Endothelial cell of umbilical vein (primary cell): Measurements from ENCODE around the gene CDH23. TPM values are rescaled to one million over a fixed set of nuclear protein-coding genes. Genes with fewer than 3 reads are reported as not detected.

Experiments
- BruUV-seq: library from RNA; stranded (reverse); fragments of 400-500 nt; replicated peaks from 2 replicates; lab custom pipeline; 2021; lab: Mats Ljungman, UMichigan
- CTCF ChIA-PET: fragments of 300-600, 350-600 bp; sonication (Branson Sonifier 250); formaldehyde crosslinking; loops from one replicate; lab custom pipeline; 2021; ENCODE audit warnings: antibody characterized with exemption, inconsistent platforms; lab: Charles Lee
- POLR2A ChIA-PET: fragments of 300-600, 350-600 bp; sonication (Branson Sonifier 250); formaldehyde crosslinking; loops from one replicate; lab custom pipeline; 2021; ENCODE audit warnings: antibody characterized with exemption, inconsistent platforms; lab: Charles Lee
- DNase-seq: peaks from one replicate; pipeline ENCODE4 v3.0.0-alpha.2; 2011; ENCODE audit warnings: low read depth, low spot score
- FAIRE-seq: peaks from 2 replicates; lab custom pipeline; 2011; peaks lifted over from hg19 to GRCh38; lab: Jason Lieb, UNC
- H2AFZ ChIP-seq: 2 replicates; pipeline ENCODE4 v1.6.0; 2012; ENCODE audit warnings: low read depth, low read length, control low read depth, inconsistent platforms
- H3K27ac ChIP-seq: 2 replicates; pipeline ENCODE4 v1.5.1; 2011; ENCODE audit warnings: low read depth, mild to moderate bottlenecking, control low read depth, low read length, moderate library complexity; ENCODE audit not compliant: insufficient read depth
- H3K27me3 ChIP-seq, 2 experiments: 2 replicates each; pipeline versions ENCODE4 v1.6.0 to v1.6.1; 2011; ENCODE audit warnings: low read length in 2 of 2, mixed read lengths in 1 of 2; ENCODE audit not compliant: control insufficient read depth in 2 of 2, insufficient read depth in 2 of 2
- H3K36me3 ChIP-seq, 2 experiments: 2 replicates in 1 of 2; 3 replicates in 1 of 2; pipeline ENCODE4 v1.5.1; 2011; ENCODE audit warnings: low read length in 2 of 2, mild to moderate bottlenecking in 1 of 2, moderate library complexity in 1 of 2; ENCODE audit not compliant: control insufficient read depth in 2 of 2, insufficient read depth in 2 of 2; ENCODE audit errors: extremely low read depth in 1 of 2
- H3K4me1 ChIP-seq: 3 replicates; pipeline ENCODE4 v1.5.1; 2011; ENCODE audit warnings: mild to moderate bottlenecking, low read length; ENCODE audit not compliant: control insufficient read depth, insufficient read depth; ENCODE audit errors: extremely low read depth
- H3K4me2 ChIP-seq: 2 replicates; pipeline ENCODE4 v1.6.1; 2011; ENCODE audit warnings: low read length, control low read depth, mixed read lengths; ENCODE audit not compliant: insufficient read depth
- H3K4me3 ChIP-seq, 3 experiments: fragments of 200-600 bp in 1 of 3; sonication (generic), shearing (Covaris generic) in 1 of 3; replicated peaks in 1 of 3; 2 replicates each; pipeline ENCODE4 v1.5.1; 2011 to 2016; ENCODE audit warnings: control low read depth in 3 of 3, low read length in 3 of 3, mild to moderate bottlenecking in 2 of 3, inconsistent platforms in 1 of 3, low read depth in 1 of 3, moderate library complexity in 1 of 3; ENCODE audit not compliant: insufficient read depth in 1 of 3
- H3K79me2 ChIP-seq: 2 replicates; pipeline ENCODE4 v1.6.0; 2012; ENCODE audit warnings: low read length, inconsistent platforms; ENCODE audit not compliant: control insufficient read depth, insufficient read depth
- H3K9ac ChIP-seq: replicated peaks from 2 replicates; pipeline ENCODE3; 2011; ENCODE audit warnings: low read length, control low read depth; ENCODE audit not compliant: insufficient read depth; ENCODE audit errors: extremely low read depth
- H3K9me1 ChIP-seq: replicated peaks from 3 replicates; pipeline ENCODE4 v1.6.0; 2011; ENCODE audit warnings: mild to moderate bottlenecking, low read length; ENCODE audit not compliant: control insufficient read depth, insufficient read depth; ENCODE audit errors: extremely low read depth
- H3K9me3 ChIP-seq: replicated peaks from 2 replicates; pipeline ENCODE4 v1.5.1; 2012; ENCODE audit warnings: low read length, inconsistent platforms; ENCODE audit not compliant: control insufficient read depth, insufficient read depth
- H4K20me1 ChIP-seq: replicated peaks from 2 replicates; pipeline ENCODE3; 2011; ENCODE audit warnings: mild to moderate bottlenecking, low read length; ENCODE audit not compliant: control insufficient read depth, insufficient read depth; ENCODE audit errors: extremely low read depth
- CTCF ChIP-seq, 2 donors: IDR thresholded peaks; 1 replicate in 1 of 2; 2 replicates in 1 of 2; pipeline ENCODE4 v1.5.1; 2011; ENCODE audit warnings: low read length in 2 of 2, mild to moderate bottlenecking in 2 of 2, moderate library complexity in 2 of 2, control low read depth in 1 of 2, inconsistent platforms in 1 of 2, low read depth in 1 of 2; ENCODE audit not compliant: insufficient read depth in 1 of 2; ENCODE audit errors: extremely low read depth in 1 of 2
- EZH2 ChIP-seq: IDR thresholded peaks from 2 replicates; pipeline ENCODE4 v1.6.1; 2012; ENCODE audit warnings: borderline replicate concordance, low read depth, mild to moderate bottlenecking, moderate library complexity, low read length, inconsistent platforms; ENCODE audit not compliant: severe bottlenecking
- FOS ChIP-seq: IDR thresholded peaks from 2 replicates; pipeline ENCODE4 v1.6.1; 2011; ENCODE audit warnings: mild to moderate bottlenecking, low read length, moderate library complexity, borderline replicate concordance; ENCODE audit not compliant: insufficient read depth
- GATA2 ChIP-seq: IDR thresholded peaks from 2 replicates; pipeline ENCODE4 v1.7.0; 2011; ENCODE audit warnings: low read depth, mild to moderate bottlenecking, moderate library complexity, mixed read lengths, low read length; ENCODE audit not compliant: insufficient read length, insufficient read depth
- JUN ChIP-seq: IDR thresholded peaks from 2 replicates; pipeline ENCODE4 v1.6.1; 2011; ENCODE audit warnings: borderline replicate concordance, low read depth; ENCODE audit not compliant: insufficient read length, insufficient read depth
- MAX ChIP-seq: IDR thresholded peaks from 2 replicates; pipeline ENCODE4 v1.6.1; 2011; ENCODE audit not compliant: insufficient read depth, insufficient read length
- MYC ChIP-seq: IDR thresholded peaks from one replicate; pipeline ENCODE4 v1.6.1; 2011; ENCODE audit warnings: mild to moderate bottlenecking, low read depth, low read length
- POLR2AphosphoS5 ChIP-seq: IDR thresholded peaks from 2 replicates; pipeline ENCODE4 v1.6.1; 2012; ENCODE audit warnings: low read depth, mild to moderate bottlenecking, control low read depth, low read length, moderate library complexity; ENCODE audit not compliant: insufficient read depth
- dilution Hi-C: fragments of 300-500 bp; cut with MboI; formaldehyde crosslinking; loops from one replicate; pipeline ENCODE4 v1.15.0; 2019; ENCODE audit warnings: low sequenced_read_pairs; ENCODE audit not compliant: extremely low pct_ligation_motif_present
- intact Hi-C: fragments of 100-400 bp; cut with micrococcal nuclease; formaldehyde crosslinking; loops from one replicate; pipeline ENCODE4 v1.10.0; 2022
- polyA plus RNA-seq, 4 experiments: library from polyadenylated mRNA; depleted of rRNA in 3 of 4; stranded (reverse) in 3 of 4; unstranded in 1 of 4; fragments of >200 nt; gene quantifications; 2 replicates each; pipeline versions ENCODE4 v1.2.1 to v1.2.3, GENCODE V29; 2011 to 2012; ENCODE audit warnings: missing spikeins in 1 of 4
- total RNA-seq: library from RNA; stranded (reverse); gene quantifications from 2 replicates; pipeline ENCODE4 v1.2.3, GENCODE V29; 2021

Gene CDH23
- total and polyA plus RNA-seq, 2 donors (not counting 3 experiments of a cell fraction or from before 2014, with no cell fraction given), result not detected

- Histone ChIP-seq H3K27me3 (no peaks in the 10 kb centered on the region), H4K20me1 (no peaks in the 10 kb centered on the region), H3K36me3 (no peaks in the 10 kb centered on the region), H3K9me3 (no peaks in the 10 kb centered on the region), H3K4me3 (no peak overlapping the region), H3K4me2 (no peak overlapping the region), H3K27ac (no peak overlapping the region), H3K9ac (no peak overlapping the region), H3K79me2 (no peaks in the 10 kb centered on the region), H3K4me1 (peaks cover 6% of the 10 kb centered on the region), H2AFZ (no peak overlapping the region), H3K9me1 (no peaks in the 10 kb centered on the region)
- BruUV-seq, result no TSS peak
- CTCF ChIA-PET, result interaction anchor here (1.3 kb wide), 1 partner anchor 76 kb away, joined by 4 read pairs; no protein-coding TSS in a partner anchor
- DNase-seq (no peak), FAIRE-seq (no peak)
- POLR2A ChIA-PET, result no interaction called here
- TF ChIP-seq MYC (no peak), FOS (no peak), CTCF (IDR thresholded peaks at IDR 0.05; ENCODE audit: extremely low read depth in 1 of 2, insufficient read depth in 1 of 2, low read depth in 1 of 2, low read length in 2 of 2) (no peak), GATA2 (no peak), EZH2 (no peak), MAX (no peak), POLR2AphosphoS5 (no peak), JUN (no peak)
- intact Hi-C loops (no loop called here), dilution Hi-C loops (no loop called here)
Measured at GRCh38 chr10:71621231-71622153, 224.8 kb downstream of the CDH23 start.
